ENCODE results near the gene LRRC75A. TPM values are rescaled to one million over a fixed set of nuclear protein-coding genes. Genes with fewer than 3 reads are reported as not detected.

Gene LRRC75A
- total and polyA plus RNA-seq, 2 of the 8 experiments (the other 6 are each of a cell fraction or from before 2014, with no cell fraction given) = 9.7 to 9.9 TPM

DNA sequence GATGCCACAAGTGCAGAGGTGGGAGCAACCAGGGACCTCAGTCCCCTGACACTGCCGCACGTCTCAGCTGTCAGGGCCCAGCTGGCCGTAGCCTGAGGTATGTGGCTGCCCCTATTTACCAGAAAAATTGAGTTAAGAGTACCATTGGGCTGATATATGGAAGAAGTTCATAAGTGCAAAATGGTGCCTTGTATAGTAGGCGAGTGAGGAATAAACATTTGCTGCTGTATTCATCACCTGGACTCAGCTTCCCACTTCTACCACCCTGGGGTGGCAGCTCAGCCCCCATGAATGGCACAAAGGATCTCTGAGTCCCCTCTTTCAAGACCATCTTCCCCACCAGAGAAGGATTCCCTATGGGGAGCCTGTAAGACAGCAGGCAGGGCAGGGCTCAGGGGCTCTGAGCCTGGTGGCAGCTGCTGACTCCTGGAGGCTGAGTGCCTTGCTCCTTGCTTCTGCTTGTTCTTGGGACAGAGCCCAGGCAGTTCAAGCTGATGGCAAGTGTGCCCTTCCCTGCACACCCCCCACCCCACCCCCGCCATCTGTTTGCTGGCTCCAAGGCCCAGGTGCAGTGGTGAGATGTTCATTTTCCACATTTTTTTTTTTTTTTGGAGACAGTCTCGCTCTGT, 47.6 kb downstream of the LRRC75A start:
- H2AK5ac ChIP-seq (ENCODE audit: low read depth, low read length) = no peak overlapping the region
- no peak overlapping the region for H2BK120ac ChIP-seq (replicated peaks; ENCODE audit: low read depth, low read length)
- no peak overlapping the region for H2BK12ac ChIP-seq (ENCODE audit: low read depth, low read length)
- H3K79me1 ChIP-seq (ENCODE audit: low read depth, low read length) = peaks cover 4% of the 10 kb centered on the region; the same call in 1 of the 2 replicates
- no peaks in the 10 kb centered on the region for H3K9me3 ChIP-seq (ENCODE audit: insufficient read depth in 2 of 2, low read depth in 1 of 2, low read length in 1 of 2)
- H2BK15ac ChIP-seq (ENCODE audit: low read length) = 0 out of 2 replicates have a peak overlapping the region, but pooled peaks have one; percentile 21
- peaks cover 3 to 11% of the 10 kb centered on the region in 2 experiments; a peak in 2 of 4 replicates for H3K79me2 ChIP-seq (ENCODE audit: control insufficient read depth in 1 of 2, insufficient read depth in 2 of 2, low read length in 2 of 2)
- WGBS, 2 experiments (ENCODE audit: extremely low coverage in 1 of 2, insufficient coverage in 1 of 2, insufficient read length in 1 of 2, insufficient replicate concordance in 2 of 2, low coverage in 1 of 2, low lambda C conversion rate in 2 of 2, missing lambda C conversion rate in 1 of 2) = 93% methylated on average over 6 of the region's 6 CpGs; no CpG with 5 or more reads in 1 of the 2 experiments
- no peaks in the 10 kb centered on the region for H3K27me3 ChIP-seq (replicated peaks in 1 of 4; ENCODE audit: control insufficient read depth in 3 of 4, extremely low read depth in 1 of 4, insufficient read depth in 3 of 4, low read length in 3 of 4)
- no peak overlapping the region for H3K4me2 ChIP-seq (ENCODE audit: insufficient read depth in 1 of 2, low read depth in 2 of 2, low read length in 2 of 2)
- DNase-seq (ENCODE audit: low read depth in 1 of 2, low spot score in 2 of 2) = no peak
- peak overlapping the region; percentile 73; the same call in 1 of the 2 replicates for H2BK5ac ChIP-seq (ENCODE audit: low read depth, low read length)
- POLR2A ChIA-PET (ENCODE audit: partially characterized antibody) = interaction anchor here (0.6 to 9.3 kb wide), 27 partner anchors 8 to 1789 kb away, joined by 3 to 204 read pairs (median 5); partner anchors contain the start of genes CENPV, TRPV2 and UBB
- no peak overlapping the region for H3K23ac ChIP-seq (ENCODE audit: insufficient read length)
- no peak overlapping the region for H2AFZ ChIP-seq (ENCODE audit: low read length)
- no peak overlapping the region for H3K56ac ChIP-seq (replicated peaks; ENCODE audit: insufficient read length, low read depth, low read length)
- peaks cover 18 to 81% (median 44%) of the 10 kb centered on the region in 4 experiments for H3K36me3 ChIP-seq (ENCODE audit: control insufficient read depth in 2 of 4, insufficient read depth in 4 of 4, low read length in 3 of 4)
- H3K4me3 ChIP-seq (ENCODE audit: extremely low read depth in 1 of 4, insufficient read depth in 2 of 4, low read depth in 3 of 4, low read length in 4 of 4) = no peak overlapping the region
- no peak for FAIRE-seq
- H3K4me1 ChIP-seq (replicated peaks in 1 of 4; ENCODE audit: control insufficient read depth in 3 of 4, insufficient read depth in 4 of 4, low read length in 3 of 4) = peaks cover 0 to 15% (median 7%) of the 10 kb centered on the region in 4 experiments; a peak in 5 of 7 replicates
- H3K23me2 ChIP-seq (ENCODE audit: low read depth, low read length) = peaks cover 9% of the 10 kb centered on the region
- no peak overlapping the region for H4K5ac ChIP-seq (ENCODE audit: insufficient read length, low read depth, low read length)
- peaks cover 5 to 46% of the 10 kb centered on the region in 2 experiments for H4K20me1 ChIP-seq (replicated peaks in 1 of 2; ENCODE audit: control insufficient read depth in 1 of 2, insufficient read depth in 2 of 2, low read length in 2 of 2)
- no peak overlapping the region for H2BK20ac ChIP-seq (ENCODE audit: low read length)
- H4K91ac ChIP-seq (replicated peaks; ENCODE audit: insufficient read length, low read length) = no peak overlapping the region
- no peak overlapping the region for H3K4ac ChIP-seq (replicated peaks; ENCODE audit: insufficient read length, low read depth, low read length)
- no peak overlapping the region for H3K27ac ChIP-seq (ENCODE audit: low read depth, low read length)
- no peak overlapping the region; a peak in 1 of 7 replicates for H3K9ac ChIP-seq (replicated peaks in 1 of 4; ENCODE audit: extremely low read depth in 1 of 4, low read depth in 3 of 4, low read length in 3 of 4)
- no peak overlapping the region for H4K8ac ChIP-seq (ENCODE audit: extremely low read depth, insufficient read depth, low read length)
- TF ChIP-seq POLR2AphosphoS5 (IDR thresholded peaks at IDR 0.05; ENCODE audit: low read depth, low read length) = peak; percentile 74
- TF ChIP-seq ATF3 (IDR thresholded peaks at IDR 0.05; ENCODE audit: insufficient read depth, low read depth, low read length) = no peak
- peak; percentile 47 to 82; a peak in 2 of 3 replicates for TF ChIP-seq POLR2A (IDR thresholded peaks at IDR 0.05; ENCODE audit: control extremely low read depth in 1 of 2, low read depth in 2 of 2, low read length in 2 of 2)
- H3K14ac ChIP-seq (ENCODE audit: insufficient read length) = no peak overlapping the region
- CTCF ChIA-PET (ENCODE audit: partially characterized antibody) = interaction anchor here (1.2 to 36.9 kb wide), 5 partner anchors 10 to 125 kb away, joined by 3 to 941 read pairs (median 10); partner anchors contain the start of gene ZNF287
- H3K18ac ChIP-seq (ENCODE audit: extremely low read depth, low read length) = no peak overlapping the region

Measured in H1 (cell line).